HepG2 (cell line): ENCODE data around the gene CAPRIN2. TPM values are rescaled to one million over a fixed set of nuclear protein-coding genes. Genes with fewer than 3 reads are reported as not detected.

Experiments used
- CC2D1A ChIP-seq: sonication (generic); formaldehyde crosslinking; IDR thresholded peaks from 2 replicates; pipeline ENCODE4 v1.8.1; 2023; ENCODE audit warnings: mild to moderate bottlenecking, missing genetic modification reagents
- DR1 ChIP-seq: sonication (generic); formaldehyde crosslinking; IDR thresholded peaks from 2 replicates; pipeline ENCODE4 v1.8.0; 2021; ENCODE audit warnings: mild to moderate bottlenecking, missing genetic modification reagents, inconsistent platforms
- EP300 ChIP-seq, 3 experiments: sonication (generic) in 1 of 3; formaldehyde crosslinking in 1 of 3; IDR thresholded peaks; 2 replicates each; pipeline versions ENCODE4 v1.5.1 to v1.6.1; 2011 to 2020; ENCODE audit warnings: low read depth in 2 of 3, low read length in 2 of 3, borderline replicate concordance in 1 of 3, improper control_type of control experiment in 1 of 3, mild to moderate bottlenecking in 1 of 3, missing genetic modification reagents in 1 of 3, moderate library complexity in 1 of 3
- IRX3 ChIP-seq: sonication (generic); formaldehyde crosslinking; IDR thresholded peaks from 2 replicates; pipeline ENCODE4 v1.8.1; 2023; ENCODE audit warnings: mild to moderate bottlenecking, low read depth, missing genetic modification reagents, borderline replicate concordance
- RCOR2 ChIP-seq: IDR thresholded peaks from 2 replicates; pipeline ENCODE4 v1.6.1; 2016; ENCODE audit warnings: missing biosample characterization, missing genetic modification reagents
- RORA ChIP-seq: sonication (generic); formaldehyde crosslinking; IDR thresholded peaks from 2 replicates; pipeline ENCODE4 v1.5.0; 2020; ENCODE audit warnings: mild to moderate bottlenecking, missing genetic modification reagents, moderate library complexity
- SAFB2 ChIP-seq: sonication (generic); formaldehyde crosslinking; IDR thresholded peaks from 2 replicates; pipeline ENCODE4 v1.5.1; 2020; ENCODE audit warnings: missing genetic modification reagents, low read depth, mild to moderate bottlenecking, borderline replicate concordance
- TCF12 ChIP-seq, 2 experiments: fragments of 450-650 bp in 1 of 2; sonication (generic) in 1 of 2; formaldehyde crosslinking in 1 of 2; IDR thresholded peaks; 2 replicates each; pipeline versions ENCODE4 v1.6.1 to v1.8.0; 2017 to 2022; ENCODE audit warnings: antibody characterized with exemption in 1 of 2, mild to moderate bottlenecking in 1 of 2, missing genetic modification reagents in 1 of 2, moderate library complexity in 1 of 2
- ZNF333 ChIP-seq: sonication (generic); formaldehyde crosslinking; IDR thresholded peaks from 2 replicates; pipeline ENCODE4 v1.4.0; 2020; ENCODE audit warnings: mild to moderate bottlenecking, missing genetic modification reagents, borderline replicate concordance
- ZNF343 ChIP-seq: sonication (generic); formaldehyde crosslinking; IDR thresholded peaks from 2 replicates; pipeline ENCODE4 v1.4.0; 2020; ENCODE audit warnings: mild to moderate bottlenecking, missing genetic modification reagents
- ZNF510 ChIP-seq: sonication (generic); formaldehyde crosslinking; IDR thresholded peaks from 2 replicates; pipeline ENCODE4 v1.4.0; 2020; ENCODE audit warnings: low read depth, mild to moderate bottlenecking, missing genetic modification reagents
- ZNF543 ChIP-seq: sonication (generic); formaldehyde crosslinking; IDR thresholded peaks from 2 replicates; pipeline ENCODE4 v1.4.0; 2020; ENCODE audit warnings: mild to moderate bottlenecking, missing genetic modification reagents
- ZNF619 ChIP-seq: sonication (generic); formaldehyde crosslinking; IDR thresholded peaks from 2 replicates; pipeline ENCODE4 v1.4.0; 2020; ENCODE audit warnings: mild to moderate bottlenecking, missing genetic modification reagents
- polyA plus RNA-seq, 8 experiments: library from polyadenylated mRNA; depleted of rRNA in 3 of 8; stranded (reverse) in 7 of 8; unstranded in 1 of 8; fragments of >200 nt; fragmentation: Illumina TruSeq in 4 of 8; extraction: Trizol in 4 of 8; gene quantifications; 2 replicates each; pipeline versions ENCODE4 v1.2.1 to v1.2.3, GENCODE V29; 2011 to 2016; ENCODE audit warnings: low read depth in 4 of 8, missing spikeins in 1 of 8, mixed read lengths in 1 of 8; ENCODE audit not compliant: insufficient read depth in 1 of 8
- total RNA-seq, 5 experiments: library from RNA; depleted of rRNA; stranded (reverse); fragments of >200 nt; fragmentation: Illumina TruSeq; extraction: Trizol; gene quantifications; 2 replicates each; pipeline ENCODE4 v1.2.3, GENCODE V29; 2016; ENCODE audit warnings: low read depth in 1 of 5
- TF ChIP-seq, protein P1 (sequence below): sonication (generic); formaldehyde crosslinking; IDR thresholded peaks from 2 replicates; pipeline ENCODE4 v1.4.0; 2020; ENCODE audit warnings: missing genetic modification reagents
- TF ChIP-seq, protein P2 (sequence below): sonication (generic); formaldehyde crosslinking; IDR thresholded peaks from 2 replicates; pipeline ENCODE4 v1.8.1; 2023; ENCODE audit warnings: missing genetic modification reagents, inconsistent platforms, borderline replicate concordance
- TF ChIP-seq, protein P3 (sequence below): sonication (generic); formaldehyde crosslinking; IDR thresholded peaks from 2 replicates; pipeline ENCODE4 v1.5.1; 2020; ENCODE audit warnings: mild to moderate bottlenecking, missing genetic modification reagents, borderline replicate concordance
- TF ChIP-seq, protein P4 (sequence below): sonication (generic); formaldehyde crosslinking; IDR thresholded peaks from 2 replicates; pipeline ENCODE4 v1.5.1; 2020; ENCODE audit warnings: mild to moderate bottlenecking, moderate library complexity, missing genetic modification reagents

The CAPRIN2 gene
- total and polyA plus RNA-seq, 2 of the 13 experiments (the other 11 are each of a cell fraction or from before 2014, with no cell fraction given): 21.7 to 30.6 TPM

DNA sequence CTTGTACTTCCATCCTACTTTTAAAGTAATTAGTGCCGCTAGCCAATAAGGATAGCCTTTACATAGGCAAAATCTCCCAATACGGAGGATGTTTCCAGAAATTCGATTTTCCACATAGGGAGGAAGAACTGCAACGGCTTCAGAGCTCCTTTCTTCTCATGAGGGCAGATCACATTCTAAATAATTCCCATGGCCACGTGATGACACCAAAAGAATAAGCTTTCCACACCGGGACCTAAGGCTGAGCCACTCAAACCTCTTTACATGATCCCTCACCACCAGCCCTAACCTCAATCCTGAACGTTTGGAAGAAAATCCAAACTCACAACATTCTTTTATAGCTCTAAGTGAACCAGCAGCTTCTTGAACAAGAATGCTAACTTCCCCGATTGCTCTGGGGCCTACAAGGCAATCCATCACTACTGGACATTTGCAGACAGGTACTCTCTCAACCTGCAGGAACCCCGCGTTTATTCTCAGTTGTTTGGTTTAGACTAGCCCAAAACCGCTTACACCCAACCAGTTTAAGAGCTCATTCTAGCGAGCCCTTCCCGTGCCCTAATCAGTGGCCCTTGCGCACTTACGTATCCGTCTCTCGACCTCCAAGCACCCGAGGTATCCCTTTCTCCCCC, 884 bp downstream of the CAPRIN2 start (continued):
- TF ChIP-seq, protein P1, sequence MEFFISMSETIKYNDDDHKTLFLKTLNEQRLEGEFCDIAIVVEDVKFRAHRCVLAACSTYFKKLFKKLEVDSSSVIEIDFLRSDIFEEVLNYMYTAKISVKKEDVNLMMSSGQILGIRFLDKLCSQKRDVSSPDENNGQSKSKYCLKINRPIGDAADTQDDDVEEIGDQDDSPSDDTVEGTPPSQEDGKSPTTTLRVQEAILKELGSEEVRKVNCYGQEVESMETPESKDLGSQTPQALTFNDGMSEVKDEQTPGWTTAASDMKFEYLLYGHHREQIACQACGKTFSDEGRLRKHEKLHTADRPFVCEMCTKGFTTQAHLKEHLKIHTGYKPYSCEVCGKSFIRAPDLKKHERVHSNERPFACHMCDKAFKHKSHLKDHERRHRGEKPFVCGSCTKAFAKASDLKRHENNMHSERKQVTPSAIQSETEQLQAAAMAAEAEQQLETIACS (CRISPR knock-in tag): no peak
- no peak for TF ChIP-seq IRX3 (CRISPR knock-in tag)
- TF ChIP-seq, protein P2, sequence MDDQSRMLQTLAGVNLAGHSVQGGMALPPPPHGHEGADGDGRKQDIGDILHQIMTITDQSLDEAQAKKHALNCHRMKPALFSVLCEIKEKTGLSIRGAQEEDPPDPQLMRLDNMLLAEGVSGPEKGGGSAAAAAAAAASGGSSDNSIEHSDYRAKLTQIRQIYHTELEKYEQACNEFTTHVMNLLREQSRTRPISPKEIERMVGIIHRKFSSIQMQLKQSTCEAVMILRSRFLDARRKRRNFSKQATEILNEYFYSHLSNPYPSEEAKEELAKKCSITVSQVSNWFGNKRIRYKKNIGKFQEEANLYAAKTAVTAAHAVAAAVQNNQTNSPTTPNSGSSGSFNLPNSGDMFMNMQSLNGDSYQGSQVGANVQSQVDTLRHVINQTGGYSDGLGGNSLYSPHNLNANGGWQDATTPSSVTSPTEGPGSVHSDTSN (CRISPR knock-in tag): no peak
- TF ChIP-seq CC2D1A (CRISPR knock-in tag): no peak
- no peak for TF ChIP-seq ZNF543
- TF ChIP-seq TCF12 (IDR thresholded peaks at IDR 0.05): no peak
- no peak for TF ChIP-seq TCF12 (CRISPR knock-in tag; IDR thresholded peaks at IDR 0.05)
- no peak for TF ChIP-seq RORA (CRISPR knock-in tag)
- 0 out of 2 replicates have a peak, but pooled peaks have one; percentile 18 for TF ChIP-seq ZNF510 (CRISPR knock-in tag)
- no peak for TF ChIP-seq EP300 (IDR thresholded peaks at IDR 0.05; ENCODE audit: low read depth in 2 of 2, low read length in 2 of 2)
- TF ChIP-seq EP300 (CRISPR knock-in tag; IDR thresholded peaks at IDR 0.05; ENCODE audit: borderline replicate concordance): no peak
- TF ChIP-seq RCOR2: no peak
- TF ChIP-seq, protein P3, sequence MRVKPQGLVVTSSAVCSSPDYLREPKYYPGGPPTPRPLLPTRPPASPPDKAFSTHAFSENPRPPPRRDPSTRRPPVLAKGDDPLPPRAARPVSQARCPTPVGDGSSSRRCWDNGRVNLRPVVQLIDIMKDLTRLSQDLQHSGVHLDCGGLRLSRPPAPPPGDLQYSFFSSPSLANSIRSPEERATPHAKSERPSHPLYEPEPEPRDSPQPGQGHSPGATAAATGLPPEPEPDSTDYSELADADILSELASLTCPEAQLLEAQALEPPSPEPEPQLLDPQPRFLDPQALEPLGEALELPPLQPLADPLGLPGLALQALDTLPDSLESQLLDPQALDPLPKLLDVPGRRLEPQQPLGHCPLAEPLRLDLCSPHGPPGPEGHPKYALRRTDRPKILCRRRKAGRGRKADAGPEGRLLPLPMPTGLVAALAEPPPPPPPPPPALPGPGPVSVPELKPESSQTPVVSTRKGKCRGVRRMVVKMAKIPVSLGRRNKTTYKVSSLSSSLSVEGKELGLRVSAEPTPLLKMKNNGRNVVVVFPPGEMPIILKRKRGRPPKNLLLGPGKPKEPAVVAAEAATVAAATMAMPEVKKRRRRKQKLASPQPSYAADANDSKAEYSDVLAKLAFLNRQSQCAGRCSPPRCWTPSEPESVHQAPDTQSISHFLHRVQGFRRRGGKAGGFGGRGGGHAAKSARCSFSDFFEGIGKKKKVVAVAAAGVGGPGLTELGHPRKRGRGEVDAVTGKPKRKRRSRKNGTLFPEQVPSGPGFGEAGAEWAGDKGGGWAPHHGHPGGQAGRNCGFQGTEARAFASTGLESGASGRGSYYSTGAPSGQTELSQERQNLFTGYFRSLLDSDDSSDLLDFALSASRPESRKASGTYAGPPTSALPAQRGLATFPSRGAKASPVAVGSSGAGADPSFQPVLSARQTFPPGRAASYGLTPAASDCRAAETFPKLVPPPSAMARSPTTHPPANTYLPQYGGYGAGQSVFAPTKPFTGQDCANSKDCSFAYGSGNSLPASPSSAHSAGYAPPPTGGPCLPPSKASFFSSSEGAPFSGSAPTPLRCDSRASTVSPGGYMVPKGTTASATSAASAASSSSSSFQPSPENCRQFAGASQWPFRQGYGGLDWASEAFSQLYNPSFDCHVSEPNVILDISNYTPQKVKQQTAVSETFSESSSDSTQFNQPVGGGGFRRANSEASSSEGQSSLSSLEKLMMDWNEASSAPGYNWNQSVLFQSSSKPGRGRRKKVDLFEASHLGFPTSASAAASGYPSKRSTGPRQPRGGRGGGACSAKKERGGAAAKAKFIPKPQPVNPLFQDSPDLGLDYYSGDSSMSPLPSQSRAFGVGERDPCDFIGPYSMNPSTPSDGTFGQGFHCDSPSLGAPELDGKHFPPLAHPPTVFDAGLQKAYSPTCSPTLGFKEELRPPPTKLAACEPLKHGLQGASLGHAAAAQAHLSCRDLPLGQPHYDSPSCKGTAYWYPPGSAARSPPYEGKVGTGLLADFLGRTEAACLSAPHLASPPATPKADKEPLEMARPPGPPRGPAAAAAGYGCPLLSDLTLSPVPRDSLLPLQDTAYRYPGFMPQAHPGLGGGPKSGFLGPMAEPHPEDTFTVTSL (CRISPR knock-in tag): no peak
- TF ChIP-seq SAFB2 (CRISPR knock-in tag): no peak
- TF ChIP-seq ZNF343 (CRISPR knock-in tag): peak; percentile 7; the same call in 1 of the 2 replicates
- peak; percentile 51; the same call in 1 of the 2 replicates for TF ChIP-seq ZNF333
- no peak for TF ChIP-seq DR1 (CRISPR knock-in tag)
- TF ChIP-seq, protein P4, sequence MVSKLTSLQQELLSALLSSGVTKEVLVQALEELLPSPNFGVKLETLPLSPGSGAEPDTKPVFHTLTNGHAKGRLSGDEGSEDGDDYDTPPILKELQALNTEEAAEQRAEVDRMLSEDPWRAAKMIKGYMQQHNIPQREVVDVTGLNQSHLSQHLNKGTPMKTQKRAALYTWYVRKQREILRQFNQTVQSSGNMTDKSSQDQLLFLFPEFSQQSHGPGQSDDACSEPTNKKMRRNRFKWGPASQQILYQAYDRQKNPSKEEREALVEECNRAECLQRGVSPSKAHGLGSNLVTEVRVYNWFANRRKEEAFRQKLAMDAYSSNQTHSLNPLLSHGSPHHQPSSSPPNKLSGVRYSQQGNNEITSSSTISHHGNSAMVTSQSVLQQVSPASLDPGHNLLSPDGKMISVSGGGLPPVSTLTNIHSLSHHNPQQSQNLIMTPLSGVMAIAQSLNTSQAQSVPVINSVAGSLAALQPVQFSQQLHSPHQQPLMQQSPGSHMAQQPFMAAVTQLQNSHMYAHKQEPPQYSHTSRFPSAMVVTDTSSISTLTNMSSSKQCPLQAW (CRISPR knock-in tag): peak; percentile 11; the same call in 1 of the 2 replicates
- TF ChIP-seq ZNF619 (CRISPR knock-in tag): 0 out of 2 replicates have a peak, but pooled peaks have one; percentile 5
